ENCODE measurements around the gene IFNA10. TPM values are rescaled to one million over a fixed set of nuclear protein-coding genes. Genes with fewer than 3 reads are reported as not detected.
"Not testable (repeated sequence)": the region's sequence is repeated elsewhere in the genome, so short reads cannot be mapped to it uniquely, and the experiment has no call there.

The IFNA10 gene
- total RNA-seq (2016; rRNA removed; fragmentation: Illumina TruSeq; extraction: Trizol) (not detected in 2 replicates), polyA plus RNA-seq (2011; rRNA removed) (not detected in 2 replicates), polyA minus RNA-seq (2011; rRNA and poly(A)+ RNA removed; ENCODE audit: low replicate concordance) (not detected in 2 replicates), Bru-seq, nascent RNA (not detected), BruChase-seq, experiment 1, labeled RNA remaining after a 6-hour chase (not detected), BruChase-seq, experiment 2, labeled RNA remaining after a 2-hour chase (not detected)
- not detected in 2 replicates for total RNA-seq (2016; cell fraction: cytosol; rRNA removed; fragmentation: Illumina TruSeq; extraction: Trizol; ENCODE audit: low read depth)
- not detected in 2 replicates for total RNA-seq (2016; cell fraction: insoluble cytoplasmic fraction; rRNA removed; fragmentation: Illumina TruSeq; extraction: Trizol)
- total RNA-seq (2016; cell fraction: membrane; rRNA removed; fragmentation: Illumina TruSeq; extraction: Trizol) = not detected in 2 replicates
- total RNA-seq (2016; cell fraction: nucleus; rRNA removed; fragmentation: Illumina TruSeq; extraction: Trizol) = not detected in 2 replicates
- polyA plus RNA-seq (2011; cell fraction: cytosol; rRNA removed) = not detected in 2 replicates
- polyA plus RNA-seq (2011; cell fraction: nucleus; rRNA removed) = not detected in 2 replicates
- not detected in 2 replicates for polyA plus RNA-seq (2012)
- not detected in 2 replicates for polyA plus RNA-seq (2016; cell fraction: cytosol; fragmentation: Illumina TruSeq; extraction: Trizol; ENCODE audit: low read depth)
- not detected in 2 replicates for polyA plus RNA-seq (2016; cell fraction: insoluble cytoplasmic fraction; fragmentation: Illumina TruSeq; extraction: Trizol; ENCODE audit: low read depth)
- not detected in 2 replicates for polyA plus RNA-seq (2016; cell fraction: membrane; fragmentation: Illumina TruSeq; extraction: Trizol; ENCODE audit: low read depth)
- not detected in 2 replicates for polyA plus RNA-seq (2016; cell fraction: nucleus; fragmentation: Illumina TruSeq; extraction: Trizol; ENCODE audit: insufficient read depth, low read depth)
- polyA minus RNA-seq (2011; cell fraction: cytosol; rRNA and poly(A)+ RNA removed) = not detected in 2 replicates
- not detected in 2 replicates for polyA minus RNA-seq (2011; cell fraction: nucleus; rRNA and poly(A)+ RNA removed)
- long read RNA-seq, experiment 1 = 0 reads
- long read RNA-seq, experiment 2 = 0 reads

DNA sequence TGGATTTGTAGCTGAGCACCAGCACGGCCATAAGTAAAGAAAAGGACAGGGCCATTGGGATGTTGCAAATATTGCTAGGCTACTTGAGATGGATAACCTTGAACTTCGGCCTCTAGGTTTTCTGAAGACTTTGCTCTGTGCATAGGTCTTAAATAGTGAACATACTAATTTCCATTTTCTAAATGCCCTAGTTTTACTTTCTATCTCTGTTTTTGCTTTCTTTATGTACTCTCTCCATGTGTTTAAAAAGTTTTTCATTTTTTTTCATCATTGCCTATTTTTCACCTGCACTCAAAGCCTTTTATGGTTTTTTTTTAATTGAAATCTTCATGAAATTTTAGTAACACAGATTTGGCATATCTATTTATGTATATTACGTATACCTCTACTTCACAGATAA, at the start of gene IFNA10:
IFNA10 (minus strand) TSS at position 101 of the 400 bp plus-strand sequence; CDS start at position 55, 46 bp downstream.
- BruUV-seq (replicated peaks); H3K27me3 ChIP-seq (ENCODE audit: control insufficient read depth in 1 of 2, insufficient read depth in 2 of 2, low read length in 2 of 2); H2AFZ ChIP-seq (ENCODE audit: low read length); H3K36me3 ChIP-seq (replicated peaks in 1 of 2; ENCODE audit: control insufficient read depth in 1 of 2, insufficient read depth in 2 of 2, low read length in 2 of 2); H3K4me2 ChIP-seq (ENCODE audit: low read depth, low read length); FAIRE-seq; in situ Hi-C loops (cut with HindIII; ENCODE audit: extremely low pct_ligation_motif_present, low pct_unique_long_range_greater_than_20kb); POLR2A ChIA-PET; H3K4me3 ChIP-seq (replicated peaks in 1 of 3; ENCODE audit: insufficient read depth in 1 of 3, low read depth in 2 of 3, low read length in 3 of 3); H4K20me1 ChIP-seq (ENCODE audit: insufficient read depth, low read length); H3K4me1 ChIP-seq (ENCODE audit: insufficient read depth, low read length); H3K27ac ChIP-seq (ENCODE audit: extremely low read length, insufficient read depth, low read length); ATAC-seq; DNase-seq (ENCODE audit: low spot score); H3K9me3 ChIP-seq (ENCODE audit: low read length); H3K79me2 ChIP-seq (ENCODE audit: insufficient read depth, low read length); CTCF ChIA-PET (ENCODE audit: low intra/inter-chr PET ratio, low total read pairs); intact Hi-C loops (cut with micrococcal nuclease; ENCODE audit: unreplicated experiment); H3K9ac ChIP-seq (ENCODE audit: insufficient read depth, low read depth, low read length): not testable (repeated sequence)
- 11% methylated on average over 3 of the region's 3 CpGs for WGBS (ENCODE audit: low lambda C conversion rate)

DNA sequence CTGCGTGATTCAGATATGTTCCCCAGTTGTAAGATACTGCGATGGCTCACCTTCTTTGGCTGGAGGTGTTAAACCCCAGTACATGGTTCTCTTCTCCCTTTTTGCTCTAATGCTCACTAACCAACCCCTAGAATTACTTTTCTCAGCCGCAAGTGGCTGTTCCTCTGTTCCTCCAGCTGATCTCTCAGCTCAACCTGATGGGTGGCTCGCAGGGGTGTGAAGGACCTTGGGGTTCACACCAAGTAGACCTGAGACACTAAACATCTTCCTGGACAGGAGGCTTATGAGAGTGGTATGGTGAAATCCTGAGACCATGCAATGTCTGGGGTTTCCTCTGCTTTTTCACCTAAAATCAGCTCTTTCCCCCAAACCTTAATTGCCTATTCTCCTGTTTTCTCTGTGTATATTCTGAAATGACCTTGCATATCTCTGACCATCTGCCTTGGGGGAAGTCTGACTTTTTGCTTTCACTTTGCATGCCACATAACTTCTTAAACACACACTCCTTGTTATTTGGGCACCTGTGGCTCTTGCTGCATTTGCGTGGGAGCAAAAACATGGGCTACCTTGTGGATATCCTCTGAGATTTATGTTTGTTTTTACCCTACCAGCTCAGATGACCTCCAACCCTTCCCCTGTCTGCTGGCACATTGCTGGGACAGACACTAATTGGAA, 48.7 kb upstream of the IFNA10 start:
- CTCF ChIA-PET (ENCODE audit: low intra/inter-chr PET ratio, low total read pairs) = no interaction called here
- FAIRE-seq (no peak), ATAC-seq (no peak), DNase-seq (ENCODE audit: low spot score) (no peak)
- WGBS (ENCODE audit: low lambda C conversion rate) = 4% methylated on average over 5 of the region's 5 CpGs
- no TSS peak for BruUV-seq (replicated peaks)
- Histone ChIP-seq H4K20me1 (ENCODE audit: insufficient read depth, low read length) (no peaks in the 10 kb centered on the region), H3K9me3 (ENCODE audit: low read length) (no peaks in the 10 kb centered on the region), H3K9ac (ENCODE audit: insufficient read depth, low read depth, low read length) (no peak overlapping the region), H3K4me1 (ENCODE audit: insufficient read depth, low read length) (peaks cover 8% of the 10 kb centered on the region), H3K27me3 (ENCODE audit: control insufficient read depth in 1 of 2, insufficient read depth in 2 of 2, low read length in 2 of 2) (no peaks in the 10 kb centered on the region), H3K36me3 (replicated peaks in 1 of 2; ENCODE audit: control insufficient read depth in 1 of 2, insufficient read depth in 2 of 2, low read length in 2 of 2) (no peaks in the 10 kb centered on the region), H3K27ac (ENCODE audit: extremely low read length, insufficient read depth, low read length) (no peak overlapping the region), H3K4me3 (replicated peaks in 1 of 3; ENCODE audit: insufficient read depth in 1 of 3, low read depth in 2 of 3, low read length in 3 of 3) (no peak overlapping the region), H2AFZ (ENCODE audit: low read length) (no peak overlapping the region), H3K4me2 (ENCODE audit: low read depth, low read length) (no peak overlapping the region), H3K79me2 (ENCODE audit: insufficient read depth, low read length) (no peaks in the 10 kb centered on the region)
- intact Hi-C loops (cut with micrococcal nuclease; ENCODE audit: unreplicated experiment) = no loop called here
- in situ Hi-C loops (cut with HindIII; ENCODE audit: extremely low pct_ligation_motif_present, low pct_unique_long_range_greater_than_20kb) = no loop called here
- POLR2A ChIA-PET = no interaction called here
- no peak for TF ChIP-seq HNRNPLL (IDR thresholded peaks at IDR 0.05; ENCODE audit: low read depth, low read length, poor library complexity, severe bottlenecking)
- no peak for TF ChIP-seq ZNF572 (CRISPR knock-in tag; IDR thresholded peaks at IDR 0.05)
- TF ChIP-seq ZNF780A (CRISPR knock-in tag; IDR thresholded peaks at IDR 0.05) = no peak
- TF ChIP-seq, protein P1, sequence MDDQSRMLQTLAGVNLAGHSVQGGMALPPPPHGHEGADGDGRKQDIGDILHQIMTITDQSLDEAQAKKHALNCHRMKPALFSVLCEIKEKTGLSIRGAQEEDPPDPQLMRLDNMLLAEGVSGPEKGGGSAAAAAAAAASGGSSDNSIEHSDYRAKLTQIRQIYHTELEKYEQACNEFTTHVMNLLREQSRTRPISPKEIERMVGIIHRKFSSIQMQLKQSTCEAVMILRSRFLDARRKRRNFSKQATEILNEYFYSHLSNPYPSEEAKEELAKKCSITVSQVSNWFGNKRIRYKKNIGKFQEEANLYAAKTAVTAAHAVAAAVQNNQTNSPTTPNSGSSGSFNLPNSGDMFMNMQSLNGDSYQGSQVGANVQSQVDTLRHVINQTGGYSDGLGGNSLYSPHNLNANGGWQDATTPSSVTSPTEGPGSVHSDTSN (CRISPR knock-in tag; IDR thresholded peaks at IDR 0.05; ENCODE audit: borderline replicate concordance) = no peak
- TF ChIP-seq RCOR2 (CRISPR knock-in tag; IDR thresholded peaks at IDR 0.05) = no peak
- no peak for TF ChIP-seq TOE1 (CRISPR knock-in tag; IDR thresholded peaks at IDR 0.05)
- no peak for TF ChIP-seq ZNF326 (CRISPR knock-in tag; IDR thresholded peaks at IDR 0.05; ENCODE audit: borderline replicate concordance)
- TF ChIP-seq, protein P2, sequence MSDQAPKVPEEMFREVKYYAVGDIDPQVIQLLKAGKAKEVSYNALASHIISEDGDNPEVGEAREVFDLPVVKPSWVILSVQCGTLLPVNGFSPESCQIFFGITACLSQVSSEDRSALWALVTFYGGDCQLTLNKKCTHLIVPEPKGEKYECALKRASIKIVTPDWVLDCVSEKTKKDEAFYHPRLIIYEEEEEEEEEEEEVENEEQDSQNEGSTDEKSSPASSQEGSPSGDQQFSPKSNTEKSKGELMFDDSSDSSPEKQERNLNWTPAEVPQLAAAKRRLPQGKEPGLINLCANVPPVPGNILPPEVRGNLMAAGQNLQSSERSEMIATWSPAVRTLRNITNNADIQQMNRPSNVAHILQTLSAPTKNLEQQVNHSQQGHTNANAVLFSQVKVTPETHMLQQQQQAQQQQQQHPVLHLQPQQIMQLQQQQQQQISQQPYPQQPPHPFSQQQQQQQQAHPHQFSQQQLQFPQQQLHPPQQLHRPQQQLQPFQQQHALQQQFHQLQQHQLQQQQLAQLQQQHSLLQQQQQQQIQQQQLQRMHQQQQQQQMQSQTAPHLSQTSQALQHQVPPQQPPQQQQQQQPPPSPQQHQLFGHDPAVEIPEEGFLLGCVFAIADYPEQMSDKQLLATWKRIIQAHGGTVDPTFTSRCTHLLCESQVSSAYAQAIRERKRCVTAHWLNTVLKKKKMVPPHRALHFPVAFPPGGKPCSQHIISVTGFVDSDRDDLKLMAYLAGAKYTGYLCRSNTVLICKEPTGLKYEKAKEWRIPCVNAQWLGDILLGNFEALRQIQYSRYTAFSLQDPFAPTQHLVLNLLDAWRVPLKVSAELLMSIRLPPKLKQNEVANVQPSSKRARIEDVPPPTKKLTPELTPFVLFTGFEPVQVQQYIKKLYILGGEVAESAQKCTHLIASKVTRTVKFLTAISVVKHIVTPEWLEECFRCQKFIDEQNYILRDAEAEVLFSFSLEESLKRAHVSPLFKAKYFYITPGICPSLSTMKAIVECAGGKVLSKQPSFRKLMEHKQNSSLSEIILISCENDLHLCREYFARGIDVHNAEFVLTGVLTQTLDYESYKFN (CRISPR knock-in tag; conservative IDR thresholded peaks at IDR 0.05) = no peak

All from HepG2 (cell line).